Lower leg skin (tissue), 3 donors: ENCODE measurements around the gene PRPS2.

ENCODE experiments used
- POLR2A ChIP-seq, 2 donors: fragments of 450-650 bp; IDR thresholded peaks; one replicate each; pipeline ENCODE4 v1.6.1; 2016 to 2017; ENCODE audit warnings: antibody characterized with exemption in 2 of 2, mild to moderate bottlenecking in 1 of 2, moderate library complexity in 1 of 2
- TF ChIP-seq, protein P1 (sequence below), 3 donors: fragments of 450-650 bp; IDR thresholded peaks; one replicate each; pipeline ENCODE4 v1.5.1; 2016; ENCODE audit warnings: antibody characterized with exemption in 3 of 3, mild to moderate bottlenecking in 3 of 3, moderate library complexity in 2 of 3

DNA sequence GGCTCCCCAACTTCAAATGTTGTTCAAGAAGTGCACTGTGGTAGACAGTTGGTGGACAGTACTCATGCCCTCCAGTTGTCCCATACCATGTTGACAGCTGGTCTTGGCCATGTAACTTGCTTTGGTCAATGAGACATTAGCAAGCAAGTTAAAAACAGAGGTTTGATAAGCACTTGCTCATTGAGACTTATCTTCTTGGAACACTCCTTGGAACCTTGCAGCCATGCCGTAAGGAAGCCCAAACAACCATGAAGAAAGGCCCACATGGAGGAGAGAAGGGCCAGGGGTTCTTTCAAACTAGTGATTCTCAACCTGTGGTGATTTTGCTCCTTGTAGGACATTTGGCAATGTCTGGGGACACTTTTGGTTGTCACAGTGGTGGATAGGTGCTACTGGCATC is 2.6 kb upstream of the PRPS2 start:
- TF ChIP-seq, protein P1, sequence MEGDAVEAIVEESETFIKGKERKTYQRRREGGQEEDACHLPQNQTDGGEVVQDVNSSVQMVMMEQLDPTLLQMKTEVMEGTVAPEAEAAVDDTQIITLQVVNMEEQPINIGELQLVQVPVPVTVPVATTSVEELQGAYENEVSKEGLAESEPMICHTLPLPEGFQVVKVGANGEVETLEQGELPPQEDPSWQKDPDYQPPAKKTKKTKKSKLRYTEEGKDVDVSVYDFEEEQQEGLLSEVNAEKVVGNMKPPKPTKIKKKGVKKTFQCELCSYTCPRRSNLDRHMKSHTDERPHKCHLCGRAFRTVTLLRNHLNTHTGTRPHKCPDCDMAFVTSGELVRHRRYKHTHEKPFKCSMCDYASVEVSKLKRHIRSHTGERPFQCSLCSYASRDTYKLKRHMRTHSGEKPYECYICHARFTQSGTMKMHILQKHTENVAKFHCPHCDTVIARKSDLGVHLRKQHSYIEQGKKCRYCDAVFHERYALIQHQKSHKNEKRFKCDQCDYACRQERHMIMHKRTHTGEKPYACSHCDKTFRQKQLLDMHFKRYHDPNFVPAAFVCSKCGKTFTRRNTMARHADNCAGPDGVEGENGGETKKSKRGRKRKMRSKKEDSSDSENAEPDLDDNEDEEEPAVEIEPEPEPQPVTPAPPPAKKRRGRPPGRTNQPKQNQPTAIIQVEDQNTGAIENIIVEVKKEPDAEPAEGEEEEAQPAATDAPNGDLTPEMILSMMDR (IDR thresholded peaks at IDR 0.05), result no peak
- no peak for TF ChIP-seq POLR2A (IDR thresholded peaks at IDR 0.05)
